Activated CD8-positive, alpha-beta memory T cell treated with anti-CD3 and anti-CD28 coated beads, Interleukin-2, amount 50 U/mL, for 24 hours (primary cell): ENCODE data around the gene MIOX.

Source experiments
- DNase-seq: peaks from one replicate; pipeline ENCODE4 v3.0.0-alpha.2; 2020; ENCODE audit errors: extremely low read depth

Gene MIOX

GRCh38 chr22:50455201-50455600 lies 31.5 kb upstream of the MIOX start:
- DNase-seq = no peak

GRCh38 chr22:50456026-50456425 lies 30.6 kb upstream of the MIOX start:
- no peak for DNase-seq

- no peak for DNase-seq
Measured at GRCh38 chr22:50456466-50457234, 30.0 kb upstream of the MIOX start.

- no peak for DNase-seq
Measured at GRCh38 chr22:50459016-50459415, 27.6 kb upstream of the MIOX start.

- DNase-seq = no peak
Measured at GRCh38 chr22:50459496-50460140, 27.0 kb upstream of the MIOX start.

- no peak for DNase-seq
Measured at GRCh38 chr22:50460938-50461337, 25.7 kb upstream of the MIOX start.

- DNase-seq = no peak
Measured at GRCh38 chr22:50461536-50461935, 25.1 kb upstream of the MIOX start.

- no peak for DNase-seq
Measured at GRCh38 chr22:50461979-50462540, 24.6 kb upstream of the MIOX start.

- DNase-seq = no peak
Measured at GRCh38 chr22:50463188-50463900, 23.3 kb upstream of the MIOX start.

GRCh38 chr22:50464451-50464850 lies 22.2 kb upstream of the MIOX start:
- no peak for DNase-seq

GRCh38 chr22:50465066-50465930 lies 21.4 kb upstream of the MIOX start:
- no peak for DNase-seq

GRCh38 chr22:50467341-50467740 lies 19.3 kb upstream of the MIOX start:
- DNase-seq = no peak

- no peak for DNase-seq
Measured at GRCh38 chr22:50467773-50468440, 18.8 kb upstream of the MIOX start.

- no peak for DNase-seq
Measured at GRCh38 chr22:50468626-50469025, 18.0 kb upstream of the MIOX start.

- DNase-seq = peak; percentile 88
Measured at GRCh38 chr22:50469377-50470305, 17.0 kb upstream of the MIOX start.

GRCh38 chr22:50470491-50470890 lies 16.2 kb upstream of the MIOX start:
- no peak for DNase-seq

- DNase-seq = no peak
Measured at GRCh38 chr22:50471197-50471847, 15.3 kb upstream of the MIOX start.

- DNase-seq = no peak
Measured at GRCh38 chr22:50471962-50472361, 14.7 kb upstream of the MIOX start.

- no peak for DNase-seq
Measured at GRCh38 chr22:50473088-50473487, 13.6 kb upstream of the MIOX start.
